Stimulated activated CD8-positive, alpha-beta memory T cell treated with anti-CD3 and anti-CD28 coated beads, Interleukin-15, amount 100 ng/mL, for 4 hours (primary cell): ENCODE data around the gene CHADL.
"Not testable (repeated sequence)": the region's sequence is repeated elsewhere in the genome, so short reads cannot be mapped to it uniquely, and the experiment has no call there.

Experiments used
- DNase-seq, 2 donors: peaks; one replicate each; pipeline ENCODE4 v3.0.0-alpha.2; 2020; ENCODE audit warnings: low read depth in 2 of 2

CHADL gene

GRCh38 chr22:41240377-41241132 lies at the start of gene CHADL:
CHADL (minus strand) TSS chr22:41240931; CDS start chr22:41240881, 50 bp downstream.
- no peak for DNase-seq

GRCh38 chr22:41289671-41290070 lies 48.9 kb upstream of the CHADL start:
- no peak for DNase-seq

- DNase-seq, result no peak
These were observed 47.7 kb upstream of the CHADL start for GRCh38 chr22:41288245-41288946.

- DNase-seq, result no peak
These were observed 45.9 kb upstream of the CHADL start for GRCh38 chr22:41286639-41287091.

- peak; percentile 97 for DNase-seq
These were observed 45.3 kb upstream of the CHADL start, which contains the start of gene RANGAP1 for GRCh38 chr22:41285820-41286638. RANGAP1 (minus strand) TSS chr22:41286187; CDS start chr22:41281044, 5,143 bp downstream.

GRCh38 chr22:41285441-41285819 lies 44.7 kb upstream of the CHADL start:
- DNase-seq, result peak; percentile 74 to 81

- DNase-seq, result no peak
These were observed 43.7 kb upstream of the CHADL start for GRCh38 chr22:41284465-41284864.

GRCh38 chr22:41280854-41281253 lies 40.1 kb upstream of the CHADL start:
- no peak for DNase-seq

GRCh38 chr22:41280065-41280464 lies 39.3 kb upstream of the CHADL start:
- DNase-seq, result no peak

GRCh38 chr22:41274856-41275255 lies 34.1 kb upstream of the CHADL start:
- no peak for DNase-seq

GRCh38 chr22:41273128-41273527 lies 32.4 kb upstream of the CHADL start:
- DNase-seq, result no peak

- no peak for DNase-seq
These were observed 31.1 kb upstream of the CHADL start for GRCh38 chr22:41271787-41272186.

GRCh38 chr22:41267958-41268357 lies 27.2 kb upstream of the CHADL start:
- DNase-seq, result no peak

GRCh38 chr22:41264408-41264941 lies 23.7 kb upstream of the CHADL start:
- DNase-seq, result no peak

- DNase-seq, result no peak
These were observed 23.0 kb upstream of the CHADL start for GRCh38 chr22:41263704-41264103.

- DNase-seq, result no peak
These were observed 21.6 kb upstream of the CHADL start for GRCh38 chr22:41262250-41262765.

- no peak for DNase-seq
These were observed 21.0 kb upstream of the CHADL start for GRCh38 chr22:41261541-41262249.

- DNase-seq, result no peak
These were observed 20.1 kb upstream of the CHADL start for GRCh38 chr22:41260871-41261270.

- DNase-seq, result not testable (repeated sequence)
These were observed 19.0 kb upstream of the CHADL start for GRCh38 chr22:41259756-41260155.

GRCh38 chr22:41257696-41258095 lies 17.0 kb upstream of the CHADL start:
- no peak for DNase-seq
